PC-3 (cell line): ENCODE data around the gene TMEM87B. TPM values are rescaled to one million over a fixed set of nuclear protein-coding genes. Genes with fewer than 3 reads are reported as not detected.

ENCODE experiments used
- ATAC-seq: fragments of 200-7000 bp; cut with Tn5 transposase; 2 replicates; pipeline ENCODE4 v1.9.1; 2020; ENCODE audit warnings: mild to moderate bottlenecking, moderate library complexity
- BruUV-seq: library from RNA; stranded (reverse); fragments of 400-500 nt; replicated peaks from 2 replicates; lab custom pipeline; 2021; lab: Mats Ljungman, UMichigan
- CTCF ChIA-PET: fragments of 300-600 bp; sonication (Branson Sonifier 250); formaldehyde crosslinking; loops from one replicate; lab custom pipeline; 2022; ENCODE audit warnings: antibody characterized with exemption; lab: Charles Lee
- POLR2A ChIA-PET: fragments of 300-600 bp; sonication (Branson Sonifier 250); formaldehyde crosslinking; loops from one replicate; lab custom pipeline; 2022; ENCODE audit warnings: antibody characterized with exemption; ENCODE audit not compliant: unreplicated experiment; lab: Charles Lee
- DNase-seq: peaks from one replicate; pipeline ENCODE4 v3.0.0-alpha.2; 2015
- H2AFZ ChIP-seq: fragments of 300-600 bp; sonication (generic); 2 replicates; pipeline ENCODE4 v1.6.0; 2016; ENCODE audit warnings: antibody characterized with exemption, low read length
- H3F3A ChIP-seq: fragments of 300-600 bp; sonication (generic); one replicate; pipeline ENCODE4 v1.6.0; 2017; ENCODE audit warnings: antibody characterized with exemption, low read length, control low read depth, mild to moderate bottlenecking; ENCODE audit not compliant: unreplicated experiment
- H3K27ac ChIP-seq: fragments of 300-600 bp; sonication (generic); 2 replicates; pipeline ENCODE4 v1.5.1; 2016; ENCODE audit warnings: mild to moderate bottlenecking, low read length
- H3K27me3 ChIP-seq: fragments of 300-600 bp; sonication (generic); 2 replicates; pipeline ENCODE4 v1.6.1; 2016; ENCODE audit warnings: low read length, mixed read lengths
- H3K36me3 ChIP-seq: fragments of 300-600 bp; sonication (generic); 2 replicates; pipeline ENCODE4 v1.6.1; 2016; ENCODE audit warnings: low read depth, mixed run types, low read length, mixed read lengths
- H3K4me1 ChIP-seq: fragments of 300-600 bp; sonication (generic); 2 replicates; pipeline ENCODE4 v1.5.1; 2016; ENCODE audit warnings: low read length; ENCODE audit not compliant: insufficient read depth
- H3K4me2 ChIP-seq: fragments of 300-600 bp; sonication (generic); 2 replicates; pipeline ENCODE4 v1.6.0; 2016; ENCODE audit warnings: low read length
- H3K4me3 ChIP-seq: fragments of 300-600 bp; sonication (generic); 2 replicates; pipeline ENCODE4 v1.5.1; 2016; ENCODE audit warnings: mild to moderate bottlenecking, low read length, mixed read lengths
- H3K79me2 ChIP-seq: fragments of 300-600 bp; sonication (generic); 2 replicates; pipeline ENCODE4 v1.6.1; 2017; ENCODE audit warnings: low read length, mixed read lengths
- H3K9ac ChIP-seq: fragments of 300-600 bp; sonication (generic); 2 replicates; pipeline ENCODE4 v1.6.0; 2016; ENCODE audit warnings: mild to moderate bottlenecking, low read length
- H3K9me2 ChIP-seq: fragments of 300-600 bp; sonication (generic); replicated peaks from 2 replicates; pipeline ENCODE4 v1.6.1; 2016; ENCODE audit warnings: mixed run types, low read length, mixed read lengths
- H3K9me3 ChIP-seq: fragments of 300-600 bp; sonication (generic); 2 replicates; pipeline ENCODE4 v1.6.1; 2016; ENCODE audit warnings: low read length, mixed read lengths
- H4K20me1 ChIP-seq: fragments of 300-600 bp; sonication (generic); 2 replicates; pipeline ENCODE4 v1.6.1; 2016; ENCODE audit warnings: low read length, mixed read lengths
- CTCF ChIP-seq: fragments of 300-600 bp; sonication (generic); conservative IDR thresholded peaks from 2 replicates; pipeline ENCODE4 v1.5.1; 2017; ENCODE audit warnings: antibody characterized with exemption, low read depth, mild to moderate bottlenecking, low read length
- EZH2 ChIP-seq: fragments of 300-600 bp; sonication (generic); IDR thresholded peaks from one replicate; pipeline ENCODE4 v1.6.1; 2017; ENCODE audit warnings: antibody characterized with exemption, mild to moderate bottlenecking, low read length; ENCODE audit not compliant: unreplicated experiment
- EZH2phosphoT487 ChIP-seq: fragments of 300-600 bp; sonication (generic); IDR thresholded peaks from 2 replicates; pipeline ENCODE4 v1.6.1; 2018; ENCODE audit warnings: mild to moderate bottlenecking, antibody characterized with exemption, low read length, borderline replicate concordance
- intact Hi-C: fragments of 100-400 bp; cut with micrococcal nuclease; formaldehyde crosslinking; loops from 2 replicates; pipeline ENCODE4 v1.9.0; 2023
- total RNA-seq: library from RNA; depleted of rRNA; stranded (reverse); fragments of >200 nt; gene quantifications from 2 replicates; pipeline ENCODE4 v1.2.3, GENCODE V29; 2014

The TMEM87B gene
- total RNA-seq, 1 experiment from 2014 or later: 11.2 TPM

GRCh38 chr2:112147382-112148168 lies 92.5 kb downstream of the TMEM87B start:
- Histone ChIP-seq H3K4me1 (no peaks in the 10 kb centered on the region), H3K36me3 (no peaks in the 10 kb centered on the region), H3K4me2 (no peak overlapping the region), H2AFZ (no peak overlapping the region), H3K27me3 (no peaks in the 10 kb centered on the region), H4K20me1 (no peaks in the 10 kb centered on the region), H3K9ac (no peak overlapping the region), H3K9me3 (no peaks in the 10 kb centered on the region), H3F3A (no peaks in the 10 kb centered on the region), H3K27ac (no peak overlapping the region), H3K9me2 (no peaks in the 10 kb centered on the region), H3K4me3 (no peak overlapping the region), H3K79me2 (no peaks in the 10 kb centered on the region)
- POLR2A ChIA-PET: no interaction called here
- CTCF ChIA-PET: no interaction called here
- DNase-seq (no peak), ATAC-seq (no peak)
- intact Hi-C loops: no loop called here
- TF ChIP-seq CTCF (no peak), EZH2 (no peak), EZH2phosphoT487 (no peak)
- no TSS peak for BruUV-seq

GRCh38 chr2:112148477-112148876 lies 93.4 kb downstream of the TMEM87B start:
- no peak overlapping the region for H2AFZ ChIP-seq
- BruUV-seq: no TSS peak
- TF ChIP-seq CTCF: no peak
- no peak for TF ChIP-seq EZH2
- no peak for TF ChIP-seq EZH2phosphoT487
- no peaks in the 10 kb centered on the region for H3K79me2 ChIP-seq
- no peaks in the 10 kb centered on the region for H3K9me3 ChIP-seq
- H3K4me2 ChIP-seq: no peak overlapping the region
- no peak overlapping the region for H3K4me3 ChIP-seq
- H3K27me3 ChIP-seq: no peaks in the 10 kb centered on the region
- H3K36me3 ChIP-seq: no peaks in the 10 kb centered on the region
- ChIA-PET POLR2A (no interaction called here), CTCF (no interaction called here)
- H3K9me2 ChIP-seq: no peaks in the 10 kb centered on the region
- no peak for ATAC-seq
- no peaks in the 10 kb centered on the region for H4K20me1 ChIP-seq
- H3F3A ChIP-seq: no peaks in the 10 kb centered on the region
- H3K27ac ChIP-seq: no peak overlapping the region
- H3K4me1 ChIP-seq: no peaks in the 10 kb centered on the region
- intact Hi-C loops: no loop called here
- no peak overlapping the region for H3K9ac ChIP-seq
- DNase-seq: no peak

GRCh38 chr2:112149194-112149593 lies 94.1 kb downstream of the TMEM87B start:
- ATAC-seq (no peak), DNase-seq (no peak)
- no peaks in the 10 kb centered on the region for H3F3A ChIP-seq
- ChIA-PET CTCF (no interaction called here), POLR2A (no interaction called here)
- intact Hi-C loops: no loop called here
- no TSS peak for BruUV-seq
- no peak overlapping the region for H3K4me3 ChIP-seq
- TF ChIP-seq EZH2 (no peak), CTCF (no peak), EZH2phosphoT487 (no peak)
- H2AFZ ChIP-seq: no peak overlapping the region
- H3K36me3 ChIP-seq: no peaks in the 10 kb centered on the region
- no peaks in the 10 kb centered on the region for H3K79me2 ChIP-seq
- H3K9me3 ChIP-seq: no peaks in the 10 kb centered on the region
- no peaks in the 10 kb centered on the region for H3K9me2 ChIP-seq
- no peaks in the 10 kb centered on the region for H4K20me1 ChIP-seq
- no peaks in the 10 kb centered on the region for H3K27me3 ChIP-seq
- no peak overlapping the region for H3K4me2 ChIP-seq
- H3K9ac ChIP-seq: no peak overlapping the region
- no peaks in the 10 kb centered on the region for H3K4me1 ChIP-seq
- H3K27ac ChIP-seq: no peak overlapping the region
